Activated CD4-positive, alpha-beta T cell treated with anti-CD3 and anti-CD28 coated beads, Interleukin-2, amount 50 U/mL, for 1 hour (primary cell): ENCODE data around the gene ALPG.
"Not testable (repeated sequence)": the region's sequence is repeated elsewhere in the genome, so short reads cannot be mapped to it uniquely, and the experiment has no call there.

Source experiments
- DNase-seq: peaks from one replicate; pipeline ENCODE4 v3.0.0-alpha.2; 2020

ALPG gene

GRCh38 chr2:232420463-232421188 lies 14.0 kb downstream of the ALPG start:
- DNase-seq: no peak

GRCh38 chr2:232421189-232421785 lies 14.6 kb downstream of the ALPG start:
- no peak for DNase-seq

DNA sequence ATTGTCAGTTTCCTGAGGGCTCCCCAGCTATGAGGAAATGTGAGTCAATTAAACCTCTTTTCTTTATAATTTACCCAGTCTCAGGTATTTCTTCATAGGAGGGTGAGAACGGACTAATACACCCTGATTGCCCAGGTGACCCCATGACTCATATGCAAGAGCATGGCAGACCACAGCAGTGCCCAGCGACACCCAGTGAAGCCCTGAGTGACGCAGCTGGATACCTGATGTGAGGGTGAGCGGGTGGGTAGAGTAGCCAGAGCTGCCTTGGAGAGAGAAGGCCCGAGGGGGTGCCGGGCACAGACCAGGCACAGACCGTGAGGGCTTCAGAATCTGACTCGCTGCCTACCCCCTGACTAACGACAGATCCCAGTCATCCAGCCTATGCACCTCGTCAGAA lies 15.4 kb downstream of the ALPG start:
- DNase-seq: no peak

DNA sequence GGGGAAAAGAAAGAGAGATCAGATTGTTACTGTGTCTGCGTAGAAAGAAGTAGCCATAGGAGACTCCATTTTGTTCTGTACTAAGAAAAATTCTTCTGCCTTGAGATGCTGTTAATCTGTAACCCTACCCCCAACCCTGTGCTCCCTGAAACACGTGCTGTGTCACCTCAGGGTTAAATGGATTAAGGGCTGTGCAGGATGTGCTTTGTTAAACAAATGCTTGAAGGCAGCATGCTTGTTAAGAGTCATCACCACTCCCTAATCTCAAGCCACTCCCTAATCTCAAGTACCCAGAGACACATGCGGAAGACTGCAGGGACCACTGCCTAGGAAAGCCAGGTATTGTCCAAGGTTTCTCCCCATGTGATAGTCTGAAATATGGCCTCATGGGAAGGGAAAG lies 16.4 kb downstream of the ALPG start:
- not testable (repeated sequence) for DNase-seq

- not testable (repeated sequence) for DNase-seq
Measured at GRCh38 chr2:232423407-232423806, 16.8 kb downstream of the ALPG start.

DNA sequence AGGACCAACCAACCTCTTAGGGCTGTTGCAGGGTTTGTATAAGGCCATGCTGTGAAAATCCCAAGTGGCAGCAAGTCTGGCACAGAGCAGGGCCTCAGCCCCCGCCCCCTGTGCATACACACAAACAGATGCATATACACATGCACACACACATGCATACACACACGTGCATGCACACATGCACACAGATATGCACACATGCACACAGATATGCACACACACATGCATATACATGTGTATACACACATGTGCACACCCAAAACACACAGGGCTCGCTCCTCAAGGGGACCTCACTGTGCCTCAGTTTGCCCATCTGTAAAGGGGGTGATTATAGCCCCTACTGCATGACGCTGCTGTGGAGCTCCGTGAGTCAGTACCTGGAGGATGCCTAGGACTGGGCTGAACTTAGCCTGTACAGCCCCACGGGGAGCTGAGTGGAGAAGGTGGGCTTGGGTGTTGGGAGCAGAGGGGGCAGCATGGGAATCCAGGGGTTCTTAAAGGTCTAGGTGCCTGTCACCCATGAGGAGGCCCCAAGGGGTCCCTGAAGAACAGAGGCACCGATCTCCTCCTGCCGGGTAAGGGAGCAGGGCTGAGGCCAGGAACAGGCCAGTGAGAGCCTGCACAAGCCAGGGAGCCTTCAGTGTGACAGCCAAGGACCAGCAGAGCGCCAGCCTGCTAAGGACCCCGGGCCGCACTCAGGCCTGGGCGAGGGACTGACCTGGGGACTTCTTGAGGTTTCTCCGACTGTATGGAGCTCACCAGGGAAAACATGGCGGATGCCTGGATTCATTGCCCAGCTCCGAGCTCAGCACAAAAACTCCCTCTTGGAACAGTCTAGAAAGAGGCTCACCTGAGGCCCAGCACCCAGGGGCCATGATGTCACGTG lies 25.3 kb downstream of the ALPG start:
- DNase-seq: no peak

- DNase-seq: no peak
Measured at GRCh38 chr2:232432598-232433184, 26.0 kb downstream of the ALPG start.

DNA sequence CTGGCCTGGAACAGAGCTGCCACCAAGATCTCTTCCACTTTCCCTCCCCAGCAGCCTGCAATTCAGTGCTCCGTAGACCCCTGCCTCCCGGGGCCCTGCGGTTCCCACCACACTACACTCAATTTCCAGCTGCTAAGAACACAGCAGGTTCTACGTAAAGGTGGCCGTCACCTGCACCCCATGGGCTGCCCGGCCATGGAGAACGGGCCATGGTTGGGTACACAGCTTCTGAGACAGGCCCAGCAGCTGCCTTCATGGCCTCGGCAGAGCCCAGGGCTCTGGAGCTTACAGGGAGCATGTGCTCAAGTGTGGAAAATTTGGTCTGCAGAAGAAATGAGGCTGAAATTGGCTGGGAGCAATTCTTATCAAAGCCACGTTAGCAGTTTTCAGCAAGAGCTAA lies 27.0 kb downstream of the ALPG start:
- not testable (repeated sequence) for DNase-seq

GRCh38 chr2:232434091-232434490 lies 27.4 kb downstream of the ALPG start:
- no peak for DNase-seq

DNA sequence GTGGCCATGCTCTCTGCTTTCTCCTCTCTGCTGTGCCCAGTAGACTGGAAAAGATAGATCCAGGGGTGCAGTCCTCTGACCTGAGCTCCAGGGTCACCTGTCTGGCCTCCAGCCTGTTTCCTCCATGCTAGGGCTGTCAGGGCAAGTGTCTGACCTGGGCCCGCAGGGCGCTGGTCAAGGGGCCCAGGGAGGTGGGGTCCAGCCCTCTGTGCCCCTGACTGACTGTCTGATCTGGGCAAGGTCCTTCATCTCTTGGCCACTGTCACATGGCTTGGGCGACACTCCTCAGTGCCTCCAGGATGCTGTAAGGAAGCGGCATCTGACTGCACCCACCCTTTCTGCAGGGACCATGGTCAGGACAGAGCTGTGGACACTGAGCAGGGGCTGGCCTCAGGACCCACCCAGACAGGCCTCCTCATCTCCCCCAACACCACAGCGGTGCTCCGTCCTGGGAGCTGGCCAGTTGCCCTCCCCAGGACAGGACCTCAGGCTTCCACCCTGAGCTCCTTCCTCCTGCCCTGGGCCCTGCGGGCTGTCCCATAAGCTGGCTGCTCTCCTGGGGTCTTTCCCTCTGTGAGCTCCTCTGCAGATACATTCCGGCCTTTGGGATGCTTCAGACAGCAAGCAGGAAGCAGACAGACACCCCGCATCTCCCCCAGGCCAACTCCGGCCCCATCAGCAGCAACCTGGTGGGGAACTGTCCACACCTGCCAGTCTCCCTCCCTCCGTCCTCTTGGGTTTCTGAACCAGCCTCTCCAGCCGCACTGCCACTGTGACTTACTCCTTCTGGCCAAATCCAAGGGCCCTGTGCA lies 28.1 kb downstream of the ALPG start:
- no peak for DNase-seq

GRCh38 chr2:232435375-232435648 lies 28.7 kb downstream of the ALPG start:
- no peak for DNase-seq

DNA sequence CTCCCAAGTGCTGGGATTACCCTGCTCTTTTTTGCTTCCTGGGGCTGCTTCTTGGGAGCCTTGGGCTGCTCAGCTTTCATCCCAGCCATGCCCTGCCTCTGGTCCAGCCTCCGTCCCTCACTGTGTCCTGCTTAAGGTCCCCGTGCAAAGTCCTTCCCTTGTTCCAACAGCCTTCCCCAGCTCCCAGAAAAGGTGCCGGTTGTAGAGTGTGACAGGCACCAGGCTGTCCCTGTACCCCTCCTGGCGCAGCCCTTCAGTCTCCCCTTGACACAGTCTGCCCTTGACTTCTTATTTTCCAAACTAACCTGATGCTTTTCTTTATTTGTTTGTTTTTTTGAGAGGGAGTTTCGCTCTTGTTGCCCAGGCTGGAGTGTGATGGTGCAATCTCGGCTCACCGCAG lies 29.2 kb downstream of the ALPG start:
- DNase-seq: no peak

DNA sequence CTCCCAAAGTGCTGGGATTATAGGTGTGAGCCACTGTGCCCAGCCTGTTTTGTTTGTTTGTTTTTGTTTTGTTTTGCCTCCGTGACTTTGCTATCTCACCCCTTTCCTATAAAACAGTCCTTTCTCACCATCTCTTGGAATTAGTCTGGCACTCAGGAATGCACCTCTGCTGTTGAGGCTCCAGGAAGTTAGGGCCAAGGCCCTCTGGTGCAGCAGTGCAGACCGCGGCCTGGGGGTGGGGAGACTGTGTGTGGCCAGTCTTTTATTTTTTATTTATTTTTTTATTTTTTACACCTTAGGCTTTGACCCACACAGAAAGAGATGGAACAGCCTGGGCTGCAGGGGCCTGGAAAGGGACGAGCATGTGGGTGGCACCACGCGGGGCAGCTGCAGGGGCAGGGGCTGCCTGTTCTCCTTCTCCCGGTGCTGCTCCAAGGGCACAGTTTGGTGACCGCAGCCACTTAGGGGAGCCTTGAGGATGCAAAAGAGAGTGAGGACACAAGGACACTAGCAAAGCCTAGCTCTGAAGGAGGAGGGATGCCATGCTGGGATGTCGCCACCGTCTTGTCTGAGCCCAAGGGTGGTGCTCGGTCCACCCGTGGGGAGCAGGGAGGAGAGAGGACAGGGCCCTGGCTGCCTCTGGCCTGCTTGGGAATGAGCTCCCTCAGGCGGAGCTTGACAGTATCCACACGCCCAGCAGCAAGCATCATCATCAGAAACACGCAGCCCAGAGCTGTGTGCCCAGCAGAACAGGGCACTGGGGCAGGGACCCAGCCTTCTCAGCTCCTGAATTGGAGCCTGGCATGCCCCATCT lies 29.9 kb downstream of the ALPG start:
- DNase-seq: no peak

GRCh38 chr2:232437195-232437571 lies 30.5 kb downstream of the ALPG start:
- no peak for DNase-seq

- no peak for DNase-seq
Measured at GRCh38 chr2:232438091-232438490, 31.4 kb downstream of the ALPG start.

DNA sequence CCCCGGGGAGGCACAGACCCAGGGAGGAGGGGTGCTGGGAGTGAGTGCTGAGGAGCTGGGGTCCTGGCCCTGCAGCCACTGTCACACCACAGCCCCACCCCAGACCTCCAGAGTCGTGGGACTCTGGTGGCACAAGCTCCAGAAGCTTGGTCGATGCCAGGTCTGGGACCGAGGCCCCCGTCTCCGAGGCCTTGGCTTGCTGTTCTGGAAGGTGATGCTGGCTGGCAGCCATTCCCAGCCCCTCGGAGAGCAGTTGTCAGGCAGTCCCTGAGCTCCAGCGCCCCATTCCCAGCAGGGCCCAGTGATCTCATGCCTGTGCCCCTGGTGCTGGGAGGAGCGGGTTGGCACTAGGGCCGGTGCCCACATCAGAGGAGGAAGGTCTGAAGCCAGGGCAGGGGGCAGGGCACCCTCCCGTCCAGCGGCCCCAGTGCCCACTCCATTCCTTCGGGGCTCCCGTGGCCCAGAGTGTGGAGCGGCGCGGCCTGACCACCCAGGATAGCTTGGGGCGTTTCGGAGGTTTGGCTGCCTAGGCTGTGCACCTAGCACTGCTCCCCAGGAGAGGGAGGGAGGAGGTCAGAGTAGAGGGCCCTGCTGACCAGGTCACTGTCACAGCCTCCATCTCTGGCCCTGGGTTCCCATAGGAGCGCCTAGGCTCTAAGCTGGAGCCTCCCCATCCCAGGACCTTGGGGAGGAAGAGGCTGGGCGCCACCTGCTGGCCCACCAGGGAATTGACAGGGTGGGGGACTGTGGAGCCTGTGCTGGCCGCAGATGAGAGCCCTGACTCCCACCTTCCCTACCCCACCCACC lies 32.5 kb downstream of the ALPG start:
- DNase-seq: peak; percentile 39

GRCh38 chr2:232439758-232440135 lies 33.1 kb downstream of the ALPG start:
- no peak for DNase-seq

DNA sequence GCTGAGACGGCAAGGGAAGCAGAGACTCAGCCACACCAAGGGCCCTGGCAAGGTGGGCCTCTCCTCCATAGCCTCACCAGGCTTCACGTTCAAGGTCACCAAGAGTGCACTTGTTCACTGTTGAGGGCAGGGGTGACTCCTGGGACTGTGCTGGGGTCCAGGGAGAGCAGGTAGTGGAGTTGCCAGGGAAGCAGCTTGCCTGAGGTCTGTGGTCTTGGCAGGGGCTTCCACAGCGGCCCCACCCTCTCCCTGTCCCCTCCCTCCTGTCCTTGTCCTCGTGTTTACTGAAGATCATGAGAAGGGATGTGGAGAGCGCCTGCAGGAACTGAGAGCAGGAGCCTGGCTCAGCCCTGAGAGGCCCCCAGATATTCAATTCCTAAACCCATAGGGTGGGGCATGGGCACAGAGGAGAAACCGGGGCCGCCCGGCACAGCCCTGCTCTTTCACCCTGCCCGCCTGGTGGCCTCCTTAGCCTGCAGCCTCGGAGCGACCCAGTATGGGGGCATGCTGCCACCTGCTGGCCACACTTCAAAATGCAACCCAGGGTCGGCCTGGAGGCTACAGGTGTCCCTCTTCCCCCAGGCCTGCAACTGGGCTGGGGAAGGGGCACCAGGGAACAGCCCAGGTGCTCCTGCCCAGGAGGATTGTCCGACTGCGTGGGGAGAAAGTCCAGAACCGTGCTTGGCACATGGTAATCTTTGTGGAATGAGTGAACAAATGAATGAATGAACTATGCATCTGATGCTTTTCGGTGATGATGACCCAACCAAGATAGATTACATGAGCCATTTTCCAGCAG lies 33.8 kb downstream of the ALPG start:
- peak; percentile 86 for DNase-seq

GRCh38 chr2:232441147-232441651 lies 34.6 kb downstream of the ALPG start:
- no peak for DNase-seq

- not testable (repeated sequence) for DNase-seq
Measured at GRCh38 chr2:232441922-232442321, 35.3 kb downstream of the ALPG start.
